Anterior cingulate cortex (tissue), 58 donors: ENCODE measurements around the gene RPS13.
"Not testable (repeated sequence)": the region's sequence is repeated elsewhere in the genome, so short reads cannot be mapped to it uniquely, and the experiment has no call there.

Experiments used
- DNase-seq, 58 donors: peaks; one replicate each; lab custom pipeline; 2025; lab: John Stamatoyannopoulos, UW

The RPS13 gene

DNA sequence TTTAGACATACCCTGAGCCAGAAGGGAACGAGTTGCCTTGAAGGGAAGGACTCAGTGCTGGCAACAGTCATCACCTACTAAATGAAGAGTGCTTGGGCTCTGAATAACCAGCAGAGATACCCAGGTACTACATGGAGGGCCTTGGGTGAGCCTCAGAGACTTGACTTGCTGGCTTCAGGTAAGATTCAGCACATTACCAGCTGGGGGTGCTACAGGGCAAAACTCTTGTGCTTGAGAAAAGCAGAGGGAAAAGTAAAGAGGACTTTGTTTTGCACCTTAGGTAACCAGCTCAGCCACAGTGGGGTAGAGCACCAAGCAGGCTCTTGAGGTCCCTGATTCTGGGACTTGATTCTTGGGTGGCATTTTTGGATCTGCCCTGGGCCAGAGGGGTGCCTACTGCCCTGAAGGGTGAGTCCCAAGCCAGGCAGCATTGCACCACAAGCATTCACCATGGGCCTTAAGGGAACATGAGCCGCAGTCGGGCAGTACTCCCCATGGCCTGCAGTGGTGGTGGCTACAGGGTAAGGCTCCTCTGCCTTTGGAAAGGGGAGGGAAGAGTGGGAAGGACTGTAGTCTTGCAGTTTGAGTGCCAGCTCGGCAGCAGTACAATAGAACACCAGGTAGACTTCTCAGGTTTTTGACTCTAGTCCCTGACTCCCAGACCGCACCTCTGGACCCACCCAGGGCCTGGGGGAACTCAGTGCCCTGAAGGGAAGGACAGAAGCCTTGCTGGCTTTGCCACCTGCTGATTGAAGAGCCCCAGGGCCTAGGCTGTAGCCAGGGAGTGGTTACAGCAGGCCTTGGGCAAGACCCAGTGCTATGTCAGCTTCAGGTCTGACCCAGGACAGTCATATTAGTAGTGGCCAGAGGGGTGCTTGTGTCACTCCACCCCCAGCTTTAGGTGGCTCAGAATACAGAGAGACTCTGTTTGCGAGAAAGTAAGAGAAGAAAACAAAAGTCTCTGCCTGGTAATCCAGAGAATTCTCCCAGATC is 40.5 kb downstream of the RPS13 start:
- DNase-seq = no peak

- not testable (repeated sequence) for DNase-seq
Observed at GRCh38 chr11:17034027-17034426, 43.4 kb downstream of the RPS13 start.

- no peak for DNase-seq
Observed at GRCh38 chr11:17026487-17027082, 50.9 kb downstream of the RPS13 start.

DNA sequence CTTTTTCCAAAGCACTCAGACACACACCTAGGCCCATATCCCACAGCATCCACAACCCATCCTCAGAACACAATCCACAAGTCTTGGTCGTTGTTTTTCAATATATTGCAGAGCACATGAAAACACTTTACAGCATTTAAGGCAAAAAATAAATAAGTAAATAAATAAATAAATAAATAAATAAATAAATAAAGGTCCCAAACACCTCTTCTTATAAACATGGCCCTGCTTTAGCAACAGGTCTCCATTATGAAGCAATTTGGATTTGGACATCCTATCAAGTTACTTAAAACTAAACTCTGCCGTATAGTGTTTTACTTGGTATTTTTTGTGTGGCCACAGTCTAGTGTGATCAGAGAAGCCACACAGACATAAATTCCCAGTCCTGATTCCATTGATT is 52.5 kb downstream of the RPS13 start:
- DNase-seq = no peak
